B cell (primary cell): ENCODE data around the gene ATP5PB. TPM values are rescaled to one million over a fixed set of nuclear protein-coding genes. Genes with fewer than 3 reads are reported as not detected.

Source experiments
- ATAC-seq: fragments of 200-7000 bp; cut with Tn5 transposase; one replicate; pipeline ENCODE4 v1.10.0; 2021; ENCODE audit warnings: low read depth, mild to moderate bottlenecking, moderate number of reproducible peaks, moderate library complexity
- CTCF ChIA-PET: fragments of 350-600 bp; sonication (Branson Sonifier 250); formaldehyde crosslinking; loops from one replicate; lab custom pipeline; 2021; ENCODE audit warnings: antibody characterized with exemption, inconsistent platforms; lab: Charles Lee
- POLR2A ChIA-PET: fragments of 350-600 bp; sonication (Branson Sonifier 250); formaldehyde crosslinking; loops from one replicate; lab custom pipeline; 2021; ENCODE audit warnings: antibody characterized with exemption; lab: Charles Lee
- DNase-seq: peaks from one replicate; pipeline ENCODE4 v3.0.0; 2013
- H2AFZ ChIP-seq: 2 replicates; pipeline ENCODE4 v1.6.1; 2012; ENCODE audit warnings: mild to moderate bottlenecking, low read depth, low read length; ENCODE audit not compliant: insufficient read depth, poor library complexity, severe bottlenecking
- H3K27ac ChIP-seq, 2 donors: 1 replicate in 1 of 2; 2 replicates in 1 of 2; pipeline ENCODE4 v1.5.1; 2012 to 2013; ENCODE audit warnings: low read length in 2 of 2, mild to moderate bottlenecking in 2 of 2, moderate library complexity in 1 of 2
- H3K27me3 ChIP-seq, 4 experiments: fragments of 200-600 bp in 1 of 4; sonication (generic) in 1 of 4; replicated peaks in 1 of 4; 1 replicate in 2 of 4; 2 replicates in 2 of 4; pipeline versions ENCODE4 v1.6.1 to v1.7.0; 2013 to 2016; ENCODE audit warnings: low read length in 3 of 4, mild to moderate bottlenecking in 2 of 4, mixed read lengths in 1 of 4, moderate library complexity in 1 of 4; ENCODE audit not compliant: insufficient read depth in 4 of 4, control insufficient read depth in 3 of 4; ENCODE audit errors: control extremely low read depth in 1 of 4
- H3K36me3 ChIP-seq, 2 experiments: replicated peaks in 1 of 2; 1 replicate in 1 of 2; 2 replicates in 1 of 2; pipeline versions ENCODE4 v1.6.1 to v1.7.1; 2013; ENCODE audit warnings: low read length in 1 of 2; ENCODE audit not compliant: insufficient read depth in 2 of 2, control insufficient read depth in 1 of 2; ENCODE audit errors: control extremely low read depth in 1 of 2, extremely low read depth in 1 of 2
- H3K4me1 ChIP-seq, 2 donors: fragments of 200-600 bp in 1 of 2; sonication (generic) in 1 of 2; 1 replicate in 1 of 2; 2 replicates in 1 of 2; pipeline versions ENCODE4 v1.5.1 to v1.6.1; 2013 to 2017; ENCODE audit warnings: low read length in 2 of 2; ENCODE audit not compliant: control insufficient read depth in 2 of 2, insufficient read depth in 2 of 2
- H3K4me2 ChIP-seq: replicated peaks from 2 replicates; pipeline ENCODE3; 2012; ENCODE audit warnings: mild to moderate bottlenecking, low read depth, low read length; ENCODE audit not compliant: poor library complexity, severe bottlenecking
- H3K4me3 ChIP-seq, 5 experiments: fragments of 200-600 bp in 1 of 5; sonication (generic) in 1 of 5; 1 replicate in 3 of 5; 2 replicates in 2 of 5; pipeline versions ENCODE4 v1.5.1 to v1.7.0; 2011 to 2016; ENCODE audit warnings: low read length in 4 of 5, mild to moderate bottlenecking in 4 of 5, low read depth in 2 of 5, control low read depth in 1 of 5, moderate library complexity in 1 of 5; ENCODE audit not compliant: insufficient read depth in 1 of 5; ENCODE audit errors: control extremely low read depth in 1 of 5, extremely low read depth in 1 of 5
- H3K79me2 ChIP-seq: fragments of 200-600 bp; sonication (generic); one replicate; pipeline ENCODE4 v1.6.0; 2016; ENCODE audit warnings: low read length; ENCODE audit not compliant: control insufficient read depth, insufficient read depth
- H3K9ac ChIP-seq: fragments of 200-600 bp; sonication (generic); 2 replicates; pipeline ENCODE4 v1.6.1; 2017; ENCODE audit warnings: mild to moderate bottlenecking, low read length, moderate library complexity
- H3K9me3 ChIP-seq, 3 donors: one replicate each; pipeline versions ENCODE4 v1.6.1 to v1.7.1; 2013; ENCODE audit warnings: low read length in 2 of 3; ENCODE audit not compliant: control insufficient read depth in 2 of 3, insufficient read depth in 1 of 3; ENCODE audit errors: control extremely low read depth in 1 of 3
- H4K20me1 ChIP-seq: 2 replicates; pipeline ENCODE4 v1.6.0; 2012; ENCODE audit warnings: mild to moderate bottlenecking, low read length; ENCODE audit not compliant: insufficient read depth, control insufficient read depth, poor library complexity, severe bottlenecking
- H3K27ac Mint-ChIP-seq: one replicate; pipeline ENCODE4 v1.8.0; 2021; ENCODE audit warnings: mixed read lengths
- H3K27me3 Mint-ChIP-seq: one replicate; pipeline ENCODE4 v1.8.0; 2021; ENCODE audit warnings: mixed read lengths
- H3K4me1 Mint-ChIP-seq: one replicate; pipeline ENCODE4 v1.8.0; 2021; ENCODE audit warnings: mixed read lengths
- H3K4me3 Mint-ChIP-seq: one replicate; pipeline ENCODE4 v1.8.0; 2021; ENCODE audit warnings: mixed read lengths
- H3K9me3 Mint-ChIP-seq: one replicate; pipeline ENCODE4 v1.8.0; 2022; ENCODE audit warnings: mixed read lengths; ENCODE audit not compliant: insufficient read depth
- EZH2 ChIP-seq: IDR thresholded peaks from 2 replicates; pipeline ENCODE4 v1.6.1; 2012; ENCODE audit warnings: borderline replicate concordance, low read depth, mild to moderate bottlenecking, moderate library complexity, low read length; ENCODE audit not compliant: insufficient read depth, poor library complexity, severe bottlenecking
- WGBS: methylation state at CpG from one replicate; pipeline ENCODE4 v1.1.5; 2013; ENCODE audit warnings: missing lambda C conversion rate; ENCODE audit not compliant: insufficient coverage; 5-methylcytosine and 5-hydroxymethylcytosine counted together
- intact Hi-C: fragments of 100-400 bp; cut with micrococcal nuclease; formaldehyde crosslinking; loops from one replicate; pipeline ENCODE4 v1.10.0; 2022
- polyA plus RNA-seq: library from polyadenylated mRNA; depleted of rRNA; stranded (reverse); fragments of >200 nt; gene quantifications from 2 replicates; pipeline ENCODE4 v1.2.3, GENCODE V29; 2012
- total RNA-seq, 2 donors: library from RNA; stranded (reverse); fragments of 120-200 nt in 1 of 2; gene quantifications; 1 replicate in 1 of 2; 2 replicates in 1 of 2; pipeline versions ENCODE4 v1.2.3 to v1.2.4, GENCODE V29; 2013 to 2022
- TF ChIP-seq, protein P1 (sequence below): fragments of 200-600 bp; IDR thresholded peaks from one replicate; pipeline ENCODE4 v1.8.0; 2022; ENCODE audit warnings: antibody characterized with exemption, mild to moderate bottlenecking

ATP5PB gene
- total and polyA plus RNA-seq, 2 donors (not counting 1 experiment from before 2014, with no cell fraction given): 81.2 to 110 TPM

DNA sequence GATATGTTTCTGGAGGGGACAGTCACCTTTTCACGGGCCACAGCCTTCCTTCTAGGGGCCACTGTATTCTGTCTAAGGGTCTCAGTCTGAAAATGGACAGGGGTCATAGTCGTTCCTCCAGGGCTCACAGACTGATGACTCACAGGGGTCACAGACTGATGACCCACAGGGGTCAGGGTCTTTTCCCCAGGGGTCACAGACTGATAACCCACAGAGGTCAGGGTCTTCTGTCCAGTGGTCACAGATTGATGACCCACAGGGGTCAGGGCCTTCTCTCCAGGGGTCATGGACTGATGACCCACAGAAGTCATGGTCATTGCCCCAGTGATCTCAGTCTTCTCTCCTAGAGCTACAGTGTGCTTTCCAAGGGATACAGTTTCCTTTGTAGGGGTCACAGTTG, 34.5 kb upstream of the ATP5PB start:
- no peak overlapping the region for H3K27ac Mint-ChIP-seq
- TF ChIP-seq, protein P1, sequence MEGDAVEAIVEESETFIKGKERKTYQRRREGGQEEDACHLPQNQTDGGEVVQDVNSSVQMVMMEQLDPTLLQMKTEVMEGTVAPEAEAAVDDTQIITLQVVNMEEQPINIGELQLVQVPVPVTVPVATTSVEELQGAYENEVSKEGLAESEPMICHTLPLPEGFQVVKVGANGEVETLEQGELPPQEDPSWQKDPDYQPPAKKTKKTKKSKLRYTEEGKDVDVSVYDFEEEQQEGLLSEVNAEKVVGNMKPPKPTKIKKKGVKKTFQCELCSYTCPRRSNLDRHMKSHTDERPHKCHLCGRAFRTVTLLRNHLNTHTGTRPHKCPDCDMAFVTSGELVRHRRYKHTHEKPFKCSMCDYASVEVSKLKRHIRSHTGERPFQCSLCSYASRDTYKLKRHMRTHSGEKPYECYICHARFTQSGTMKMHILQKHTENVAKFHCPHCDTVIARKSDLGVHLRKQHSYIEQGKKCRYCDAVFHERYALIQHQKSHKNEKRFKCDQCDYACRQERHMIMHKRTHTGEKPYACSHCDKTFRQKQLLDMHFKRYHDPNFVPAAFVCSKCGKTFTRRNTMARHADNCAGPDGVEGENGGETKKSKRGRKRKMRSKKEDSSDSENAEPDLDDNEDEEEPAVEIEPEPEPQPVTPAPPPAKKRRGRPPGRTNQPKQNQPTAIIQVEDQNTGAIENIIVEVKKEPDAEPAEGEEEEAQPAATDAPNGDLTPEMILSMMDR: no peak
- TF ChIP-seq EZH2: no peak
- peaks cover 0 to 6% of the 10 kb centered on the region in 2 donors for H3K4me1 ChIP-seq
- no peak overlapping the region for H3K4me3 ChIP-seq
- H2AFZ ChIP-seq: no peak overlapping the region
- H3K9me3 ChIP-seq: peaks cover 0 to 3% (median 0%) of the 10 kb centered on the region in 3 donors
- WGBS: 100% methylated on average over 2 of the region's 2 CpGs
- no peaks in the 10 kb centered on the region for H3K79me2 ChIP-seq
- H3K4me3 Mint-ChIP-seq: no peak overlapping the region
- no peak for DNase-seq
- ChIA-PET POLR2A (no interaction called here), CTCF (interaction anchor here (1.2 kb wide), 1 partner anchor 26 kb away, joined by 3 read pairs; no protein-coding TSS in a partner anchor)
- ATAC-seq: no peak
- no peak overlapping the region for H3K4me2 ChIP-seq
- H3K27me3 ChIP-seq: no peaks in the 10 kb centered on the region
- H3K36me3 ChIP-seq: peaks cover 0 to 3% of the 10 kb centered on the region in 2 experiments
- intact Hi-C loops: no loop called here
- no peak overlapping the region for H3K27ac ChIP-seq
- no peaks in the 10 kb centered on the region for H4K20me1 ChIP-seq
- H3K27me3 Mint-ChIP-seq: no peaks in the 10 kb centered on the region
- peaks cover 4% of the 10 kb centered on the region for H3K4me1 Mint-ChIP-seq
- H3K9ac ChIP-seq: no peak overlapping the region
- H3K9me3 Mint-ChIP-seq: no peaks in the 10 kb centered on the region

DNA sequence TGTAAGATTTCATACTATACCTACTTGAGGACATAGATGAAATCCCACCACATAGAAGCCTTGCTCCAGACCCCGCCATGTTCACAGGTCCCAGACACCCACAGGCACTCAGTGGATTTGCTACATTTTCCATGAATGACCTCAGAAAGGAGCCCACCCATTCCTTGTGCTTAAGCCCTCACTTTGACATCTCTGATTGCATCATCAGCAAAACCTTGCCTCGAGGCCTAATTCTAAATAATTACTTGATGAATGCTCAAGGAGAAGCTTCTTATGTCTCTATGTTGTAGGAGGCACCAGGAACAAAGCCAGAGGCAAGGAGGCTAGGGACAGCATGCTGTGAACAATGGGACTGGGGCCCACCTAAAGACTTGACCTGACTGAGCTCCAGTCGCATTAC, 33.8 kb upstream of the ATP5PB start:
- Mint-ChIP-seq H3K9me3 (no peaks in the 10 kb centered on the region), H3K27me3 (no peaks in the 10 kb centered on the region), H3K4me3 (no peak overlapping the region), H3K4me1 (peaks cover 4% of the 10 kb centered on the region), H3K27ac (no peak overlapping the region)
- intact Hi-C loops: no loop called here
- Histone ChIP-seq H3K79me2 (no peaks in the 10 kb centered on the region), H3K9ac (no peak overlapping the region), H3K9me3 (peaks cover 0 to 3% (median 0%) of the 10 kb centered on the region in 3 donors), H2AFZ (no peak overlapping the region), H3K27ac (no peak overlapping the region), H3K4me1 (peaks cover 0 to 6% of the 10 kb centered on the region in 2 donors), H3K27me3 (no peaks in the 10 kb centered on the region), H3K4me3 (no peak overlapping the region), H3K36me3 (peaks cover 0 to 5% of the 10 kb centered on the region in 2 experiments), H4K20me1 (no peaks in the 10 kb centered on the region), H3K4me2 (no peak overlapping the region)
- TF ChIP-seq EZH2: no peak
- TF ChIP-seq, protein P1: no peak
- ChIA-PET POLR2A (no interaction called here), CTCF (interaction anchor here (0.9 to 2.5 kb wide), 3 partner anchors 15 to 385 kb away, joined by 3 to 11 read pairs (median 4); no protein-coding TSS in a partner anchor)
- DNase-seq (no peak), ATAC-seq (no peak)
- 93% methylated on average over 2 of the region's 3 CpGs for WGBS
